ENCODE data around the gene PADI6. TPM values are rescaled to one million over a fixed set of nuclear protein-coding genes. Genes with fewer than 3 reads are reported as not detected.

Gene PADI6
- total and polyA plus RNA-seq, 2 of the 8 experiments (the other 6 are each of a cell fraction or from before 2014, with no cell fraction given), result not detected

GRCh38 chr1:17338706-17339493 lies 33.1 kb upstream of the PADI6 start:
- H2AK5ac ChIP-seq (ENCODE audit: low read depth, low read length), result no peak overlapping the region
- 85% methylated on average over 15 of the region's 15 CpGs; no CpG with 5 or more reads in 1 of the 2 experiments for WGBS, 2 experiments (ENCODE audit: extremely low coverage in 1 of 2, insufficient coverage in 1 of 2, insufficient read length in 1 of 2, insufficient replicate concordance in 2 of 2, low coverage in 1 of 2, low lambda C conversion rate in 2 of 2, missing lambda C conversion rate in 1 of 2)
- no peak overlapping the region for H3K9ac ChIP-seq (replicated peaks in 1 of 4; ENCODE audit: extremely low read depth in 1 of 4, low read depth in 3 of 4, low read length in 3 of 4)
- H3K4me3 ChIP-seq (ENCODE audit: extremely low read depth in 1 of 4, insufficient read depth in 2 of 4, low read depth in 3 of 4, low read length in 4 of 4), result no peak overlapping the region
- no peaks in the 10 kb centered on the region for H3K79me1 ChIP-seq (ENCODE audit: low read depth, low read length)
- CTCF ChIA-PET (ENCODE audit: partially characterized antibody), result interaction anchor here (0.6 to 2.4 kb wide), 9 partner anchors 17 to 276 kb away, joined by 3 to 8 read pairs (median 3); partner anchors contain the start of gene PADI6
- peaks cover 0 to 3% of the 10 kb centered on the region in 2 experiments; a peak in 2 of 4 replicates for H3K9me3 ChIP-seq (ENCODE audit: insufficient read depth in 2 of 2, low read depth in 1 of 2, low read length in 1 of 2)
- peaks cover 4% of the 10 kb centered on the region; the same call in 1 of the 2 replicates for H3K23me2 ChIP-seq (ENCODE audit: low read depth, low read length)
- TF ChIP-seq SIN3A (conservative IDR thresholded peaks at IDR 0.05 in 1 of 2, IDR thresholded peaks at IDR 0.05 in 1 of 2; ENCODE audit: low read depth in 1 of 2, low read length in 2 of 2), result no peak
- TF ChIP-seq SP4 (IDR thresholded peaks at IDR 0.05; ENCODE audit: low read length), result no peak
- TF ChIP-seq SP1 (IDR thresholded peaks at IDR 0.05; ENCODE audit: low read depth, low read length), result no peak
- TF ChIP-seq PHF8 (conservative IDR thresholded peaks at IDR 0.05; ENCODE audit: low read depth, low read length), result no peak
- no peak for TF ChIP-seq CTCF (IDR thresholded peaks at IDR 0.05; ENCODE audit: control extremely low read depth in 1 of 3, insufficient read depth in 1 of 3, low read depth in 1 of 3, low read length in 3 of 3)
- no peak for TF ChIP-seq KDM5A (IDR thresholded peaks at IDR 0.05; ENCODE audit: low read length)
- no peak for TF ChIP-seq NANOG (IDR thresholded peaks at IDR 0.05; ENCODE audit: insufficient read depth, low read depth, low read length, poor library complexity, severe bottlenecking)
- TF ChIP-seq TAF7 (optimal IDR thresholded peaks at IDR 0.05; ENCODE audit: borderline replicate concordance, low read depth, low read length), result no peak
- no peak overlapping the region for H2BK120ac ChIP-seq (replicated peaks; ENCODE audit: low read depth, low read length)
- H4K8ac ChIP-seq (ENCODE audit: extremely low read depth, insufficient read depth, low read length), result no peak overlapping the region
- H3K14ac ChIP-seq (ENCODE audit: insufficient read length), result no peak overlapping the region
- H2BK5ac ChIP-seq (ENCODE audit: low read depth, low read length), result no peak overlapping the region
- H3K18ac ChIP-seq (ENCODE audit: extremely low read depth, low read length), result no peak overlapping the region
- no peak overlapping the region for H3K23ac ChIP-seq (ENCODE audit: insufficient read length)
- H3K36me3 ChIP-seq (ENCODE audit: control insufficient read depth in 2 of 4, insufficient read depth in 4 of 4, low read length in 3 of 4), result no peaks in the 10 kb centered on the region
- no peaks in the 10 kb centered on the region for H3K4me1 ChIP-seq (replicated peaks in 1 of 4; ENCODE audit: control insufficient read depth in 3 of 4, insufficient read depth in 4 of 4, low read length in 3 of 4)
- H3K27me3 ChIP-seq (replicated peaks in 1 of 4; ENCODE audit: control insufficient read depth in 3 of 4, extremely low read depth in 1 of 4, insufficient read depth in 3 of 4, low read length in 3 of 4), result peaks cover 0 to 3% (median 0%) of the 10 kb centered on the region in 4 experiments; a peak in 2 of 7 replicates
- H4K20me1 ChIP-seq (replicated peaks in 1 of 2; ENCODE audit: control insufficient read depth in 1 of 2, insufficient read depth in 2 of 2, low read length in 2 of 2), result no peaks in the 10 kb centered on the region
- H3K56ac ChIP-seq (replicated peaks; ENCODE audit: insufficient read length, low read depth, low read length), result no peak overlapping the region
- no peak overlapping the region for H2BK20ac ChIP-seq (ENCODE audit: low read length)
- no peak overlapping the region for H2AFZ ChIP-seq (ENCODE audit: low read length)
- no peaks in the 10 kb centered on the region for H3K79me2 ChIP-seq (ENCODE audit: control insufficient read depth in 1 of 2, insufficient read depth in 2 of 2, low read length in 2 of 2)
- DNase-seq (ENCODE audit: low read depth in 1 of 2, low spot score in 2 of 2) (no peak), FAIRE-seq (no peak)
- no peak overlapping the region for H3K4ac ChIP-seq (replicated peaks; ENCODE audit: insufficient read length, low read depth, low read length)
- POLR2A ChIA-PET (ENCODE audit: partially characterized antibody), result no interaction called here
- no peak overlapping the region for H4K91ac ChIP-seq (replicated peaks; ENCODE audit: insufficient read length, low read length)
- H2BK12ac ChIP-seq (ENCODE audit: low read depth, low read length), result no peak overlapping the region
- no peak overlapping the region for H2BK15ac ChIP-seq (ENCODE audit: low read length)
- H3K27ac ChIP-seq (ENCODE audit: low read depth, low read length), result no peak overlapping the region
- no peak overlapping the region for H4K5ac ChIP-seq (ENCODE audit: insufficient read length, low read depth, low read length)
- no peak overlapping the region for H3K4me2 ChIP-seq (ENCODE audit: insufficient read depth in 1 of 2, low read depth in 2 of 2, low read length in 2 of 2)
